Body of pancreas (tissue), 4 donors: ENCODE measurements around the gene LRRC10B.

Experiments
- CTCF ChIP-seq, 7 experiments: fragments of 450-650 bp in 4 of 7; fragments of 200-600 bp in 3 of 7; sonication (generic) in 3 of 7; IDR thresholded peaks; one replicate each; pipeline ENCODE4 v1.5.1; 2016 to 2019; ENCODE audit warnings: antibody characterized with exemption in 7 of 7
- POLR2A ChIP-seq, 3 donors: fragments of 450-650 bp; IDR thresholded peaks; one replicate each; pipeline ENCODE4 v1.6.1; 2016; ENCODE audit warnings: antibody characterized with exemption in 3 of 3, mild to moderate bottlenecking in 2 of 3

GRCh38 chr11:61473370-61474012 is 35.1 kb upstream of the LRRC10B start:
- no peak for TF ChIP-seq CTCF (IDR thresholded peaks at IDR 0.05)
- TF ChIP-seq POLR2A (IDR thresholded peaks at IDR 0.05) = no peak
